Right lung (tissue), 10 donors: Measurements from ENCODE around the gene NFYB. TPM values are rescaled to one million over a fixed set of nuclear protein-coding genes. Genes with fewer than 3 reads are reported as not detected.
A peak's percentile ranks its signal among the peaks of the same experiment; 100 is the strongest.
"Not testable (repeated sequence)": the region's sequence is repeated elsewhere in the genome, so short reads cannot be mapped to it uniquely, and the experiment has no call there.

ENCODE experiments used
- DNase-seq, 2 donors: peaks; one replicate each; pipeline ENCODE4 v3.0.0-alpha.2; 2013
- long read RNA-seq, 8 donors: transcript quantifications; one replicate each; lab custom pipeline, GENCODE V29; 2026
- polyA plus RNA-seq, 5 donors: library from polyadenylated mRNA; unstranded; fragments of 120-200 nt; gene quantifications; one replicate each; pipeline versions ENCODE4 v1.2.1 to v1.2.3, GENCODE V29; 2013; ENCODE audit warnings: inconsistent platforms in 1 of 5, low replicate concordance in 1 of 5; ENCODE audit not compliant: insufficient read length in 5 of 5, insufficient read depth in 1 of 5

NFYB gene
- 100 to 1,000 TPM in 2 of 5 donors, 10 to 100 TPM in 3; 60.8 to 111 (median 90.8) TPM for polyA plus RNA-seq
- long read RNA-seq, donor 1, transcript NFYB-205 (8 exons, 1,727 nt) = minor isoform, 8 of 17 reads
- long read RNA-seq, donor 1, transcript NFYB-201 (8 exons, 3,512 nt) = major isoform, 9 of 17 reads
- long read RNA-seq, donor 1, partial matches to known transcripts = 0 of 17 reads
- long read RNA-seq, donor 1, other reads (novel, unspliced or antisense) = 0 of 17 reads
- long read RNA-seq, donor 2, transcript NFYB-201 (8 exons, 3,512 nt) = major isoform, 6 of 7 reads
- long read RNA-seq, donor 2, partial matches to known transcripts = 0 of 7 reads
- long read RNA-seq, donor 2, other reads (novel, unspliced or antisense) = 0 of 7 reads
- long read RNA-seq, donor 3, transcript NFYB-205 (8 exons, 1,727 nt) = major isoform, 8 of 12 reads
- long read RNA-seq, donor 3, partial matches to known transcripts = 0 of 12 reads
- long read RNA-seq, donor 3, other reads (novel, unspliced or antisense) = 0 of 12 reads
- long read RNA-seq, donor 4, transcript NFYB-201 (8 exons, 3,512 nt) = major isoform, 8 of 12 reads
- long read RNA-seq, donor 4, partial matches to known transcripts = 0 of 12 reads
- long read RNA-seq, donor 4, other reads (novel, unspliced or antisense) = 0 of 12 reads
- long read RNA-seq, donor 5, transcript NFYB-201 (8 exons, 3,512 nt) = major isoform, 12 of 20 reads
- long read RNA-seq, donor 5, transcript NFYB-205 (8 exons, 1,727 nt) = minor isoform, 8 of 20 reads
- long read RNA-seq, donor 5, partial matches to known transcripts = 0 of 20 reads
- long read RNA-seq, donor 5, other reads (novel, unspliced or antisense) = 0 of 20 reads
- long read RNA-seq, donor 6, transcript NFYB-201 (8 exons, 3,512 nt) = major isoform, 7 of 13 reads
- long read RNA-seq, donor 6, transcript NFYB-205 (8 exons, 1,727 nt) = minor isoform, 6 of 13 reads
- long read RNA-seq, donor 6, partial matches to known transcripts = 0 of 13 reads
- long read RNA-seq, donor 6, other reads (novel, unspliced or antisense) = 0 of 13 reads
- long read RNA-seq, donor 7, transcript NFYB-201 (8 exons, 3,512 nt) = major isoform, 5 of 9 reads
- long read RNA-seq, donor 7, partial matches to known transcripts = 0 of 9 reads
- long read RNA-seq, donor 7, other reads (novel, unspliced or antisense) = 0 of 9 reads
- long read RNA-seq, donor 8, partial matches to known transcripts = 0 of 6 reads
- long read RNA-seq, donor 8, other reads (novel, unspliced or antisense) = 0 of 6 reads

DNA sequence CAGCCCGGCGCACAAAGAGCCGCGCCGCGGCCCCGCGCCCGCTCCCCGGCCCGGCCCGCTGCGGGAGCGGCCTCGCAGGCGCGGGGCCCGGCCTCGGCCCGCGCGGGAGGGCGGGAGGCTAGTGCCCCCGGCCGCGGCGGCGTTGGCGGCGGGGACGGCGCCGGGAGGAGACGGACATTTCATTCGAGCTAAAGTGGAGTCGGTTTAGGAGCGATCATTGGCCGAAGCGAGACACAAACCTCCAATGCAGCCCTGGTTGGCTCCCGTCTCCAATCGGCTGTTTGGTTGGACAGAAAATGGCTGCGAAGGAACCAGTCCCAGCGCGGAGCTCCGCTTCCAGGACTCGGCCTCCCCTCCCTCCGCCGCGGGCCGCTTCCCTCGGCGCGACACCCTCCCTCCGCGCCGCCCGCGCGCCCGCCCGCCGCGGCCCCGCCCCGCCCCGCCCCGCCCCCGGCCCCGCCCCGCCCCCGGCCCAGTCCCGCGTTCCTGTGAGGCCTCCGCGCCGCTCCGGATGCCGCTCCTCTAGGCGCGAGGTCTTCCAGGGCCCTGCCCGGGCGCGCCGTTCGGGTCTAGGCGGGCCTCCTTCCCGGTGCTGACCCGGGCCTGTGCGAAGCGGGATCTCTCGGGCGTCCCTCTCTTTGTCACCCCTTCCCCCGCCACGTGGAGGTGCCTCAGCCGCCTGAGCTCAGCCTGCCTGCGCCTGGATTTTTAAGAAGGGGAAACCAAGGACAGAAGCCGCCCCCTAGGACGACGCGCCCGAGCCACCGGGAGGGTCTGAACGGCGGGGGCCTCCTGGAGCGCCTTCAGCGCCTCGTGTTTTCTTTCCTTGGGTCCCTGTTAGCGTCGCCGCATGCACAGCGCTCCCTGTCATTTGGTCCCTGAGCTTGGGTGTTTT lies at the start of gene NFYB:
Gene NFYB (minus strand): TSS at position 309 of the 895 bp plus-strand sequence. CDS start 2,757 bp downstream, outside the sequence.
- DNase-seq = peak; percentile 96

DNA sequence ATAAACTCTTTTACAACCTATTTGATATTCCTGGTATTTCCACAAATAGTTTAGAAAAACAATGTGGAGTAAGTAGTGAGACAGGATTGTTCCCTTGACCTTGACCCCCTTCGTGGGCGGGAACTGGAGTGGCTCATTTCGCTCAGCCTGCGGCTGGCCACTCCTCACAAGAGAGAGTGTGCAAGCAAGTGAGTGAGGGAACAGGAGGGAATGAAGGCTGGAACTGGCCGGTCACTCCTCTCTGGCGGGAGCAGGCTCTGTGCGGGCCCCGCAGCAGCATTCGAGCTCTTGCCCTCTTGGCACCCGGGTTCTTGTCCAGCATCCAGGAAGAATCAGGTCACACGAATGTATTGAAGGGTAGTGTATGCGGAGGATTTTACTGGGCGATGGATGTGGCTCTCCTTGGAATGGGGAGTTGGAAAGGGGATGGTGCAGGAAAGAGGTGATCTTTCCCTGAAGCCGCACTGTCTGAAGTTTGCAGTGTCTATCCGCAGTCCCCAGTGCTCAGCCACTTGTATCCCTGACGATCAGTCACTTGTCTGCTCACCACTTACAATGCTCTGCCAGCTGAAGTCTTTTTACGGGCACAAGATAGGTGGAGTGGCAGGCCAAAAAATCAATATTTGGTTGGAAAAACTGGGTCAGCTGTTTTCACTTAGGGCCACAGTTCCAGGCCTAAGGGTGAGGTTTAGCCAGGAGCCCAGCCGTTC lies 49.6 kb upstream of the NFYB start:
- DNase-seq = no peak

DNA sequence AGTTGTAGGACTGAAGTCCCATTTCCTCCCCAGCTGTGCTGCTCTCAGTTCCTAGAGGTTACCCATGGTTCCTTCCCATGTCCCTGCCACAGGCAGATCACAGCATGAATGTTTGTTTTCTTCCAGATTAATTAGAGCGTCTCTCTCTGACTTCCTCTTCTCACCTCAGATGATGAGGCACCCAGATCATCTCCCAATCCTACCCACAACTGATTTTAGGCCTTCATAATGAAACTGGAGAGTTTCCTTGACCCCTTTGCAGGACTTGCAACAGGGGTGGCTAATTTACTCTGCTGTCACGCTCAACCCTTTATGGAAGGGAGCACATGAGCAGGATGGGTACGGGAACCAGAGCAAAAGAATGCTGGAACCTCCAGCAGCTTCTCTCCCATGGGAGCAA lies 45.4 kb upstream of the NFYB start:
- no peak for DNase-seq

DNA sequence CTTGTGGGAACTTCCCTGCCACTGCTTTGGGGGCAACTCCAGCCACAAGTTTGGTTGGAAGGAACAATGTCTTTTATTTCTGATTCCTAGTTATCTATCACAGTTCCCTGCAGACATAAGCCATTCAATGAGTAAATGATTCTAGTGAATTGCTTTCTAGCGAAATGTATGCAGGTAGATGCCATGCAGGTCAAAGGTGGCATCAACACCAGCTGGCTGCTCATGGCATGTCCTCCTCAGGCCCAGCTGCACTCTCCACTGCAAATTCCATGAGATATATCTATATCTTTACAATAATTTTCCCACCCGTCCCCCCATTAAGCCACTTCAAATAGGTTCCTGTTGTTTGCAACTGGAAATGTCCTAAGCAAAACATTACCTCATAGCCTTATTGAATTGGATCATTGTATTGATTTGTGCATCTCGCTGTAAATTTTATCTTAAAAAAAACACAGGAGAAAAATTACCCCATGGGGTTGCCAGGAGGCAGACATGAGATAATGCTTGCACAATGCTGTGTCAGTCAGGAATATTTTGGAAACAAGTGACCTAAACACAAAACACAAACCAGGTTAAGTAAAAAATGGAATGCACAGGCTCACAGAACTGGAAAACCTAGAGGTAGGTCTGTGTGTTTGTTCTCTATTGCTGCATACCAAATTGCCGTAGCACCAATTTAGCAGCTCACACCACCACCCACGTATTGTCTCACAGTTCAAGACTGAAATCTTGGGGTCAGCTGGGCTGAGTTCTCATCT lies 44.8 kb upstream of the NFYB start:
- DNase-seq = no peak

DNA sequence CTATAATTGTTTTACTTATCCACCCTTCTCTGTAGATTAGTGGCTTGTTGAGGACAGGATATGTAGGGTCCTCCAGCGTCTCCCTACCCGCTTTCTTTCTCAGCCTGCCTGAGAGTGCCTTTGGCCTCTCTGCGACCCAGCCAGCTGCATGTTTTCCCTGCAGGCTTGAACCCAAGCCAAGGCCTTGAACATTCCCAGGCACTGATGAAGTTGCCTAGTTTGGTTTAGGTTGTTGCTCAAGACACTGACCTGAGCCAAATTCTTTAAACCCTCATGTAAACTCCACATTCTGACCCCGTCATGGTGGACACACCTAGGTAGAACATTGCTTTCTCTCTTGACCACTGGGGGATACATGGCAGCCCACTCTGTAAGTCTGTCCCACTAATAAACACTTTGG lies 44.1 kb upstream of the NFYB start:
- DNase-seq = peak in 1 of 2 donors; percentile 31

DNA sequence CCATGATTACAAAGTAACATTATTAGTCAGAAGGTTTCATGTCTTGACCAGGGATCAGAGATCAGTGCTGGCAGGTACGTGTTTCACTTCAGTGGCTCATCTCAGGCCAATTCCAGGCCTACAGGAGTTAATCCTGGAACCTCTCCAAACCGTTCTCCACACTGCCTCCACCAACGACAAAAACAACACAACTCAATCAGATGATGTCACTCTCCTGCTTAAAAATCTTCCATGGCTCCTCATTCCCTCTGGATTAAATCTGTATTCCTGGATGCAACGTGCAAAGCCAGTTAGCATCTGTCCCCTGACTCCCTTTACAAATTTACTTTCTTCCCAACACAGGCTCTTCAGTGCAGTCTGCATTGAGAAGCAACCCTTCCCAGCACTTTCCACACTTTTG lies 43.3 kb upstream of the NFYB start:
- DNase-seq = no peak

DNA sequence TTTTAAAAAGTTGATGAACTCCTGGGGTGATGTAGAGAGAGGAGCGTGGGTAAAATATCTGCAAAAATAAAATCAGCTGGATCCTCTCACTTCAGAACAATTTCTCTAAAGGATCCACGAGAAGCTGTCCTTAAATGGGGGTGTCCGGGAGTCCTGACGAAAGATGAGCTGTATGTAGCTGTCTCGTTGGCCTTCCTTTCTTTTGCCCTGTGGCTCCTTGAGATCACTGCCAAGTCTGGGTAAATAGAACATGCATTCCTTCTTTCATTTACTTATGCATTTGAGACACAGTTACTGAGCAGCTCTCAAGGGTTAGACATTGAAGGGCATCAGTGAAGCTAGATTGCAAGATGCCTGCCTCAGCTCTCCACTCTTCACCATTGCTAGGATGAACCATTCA lies 42.4 kb upstream of the NFYB start:
- DNase-seq = no peak

DNA sequence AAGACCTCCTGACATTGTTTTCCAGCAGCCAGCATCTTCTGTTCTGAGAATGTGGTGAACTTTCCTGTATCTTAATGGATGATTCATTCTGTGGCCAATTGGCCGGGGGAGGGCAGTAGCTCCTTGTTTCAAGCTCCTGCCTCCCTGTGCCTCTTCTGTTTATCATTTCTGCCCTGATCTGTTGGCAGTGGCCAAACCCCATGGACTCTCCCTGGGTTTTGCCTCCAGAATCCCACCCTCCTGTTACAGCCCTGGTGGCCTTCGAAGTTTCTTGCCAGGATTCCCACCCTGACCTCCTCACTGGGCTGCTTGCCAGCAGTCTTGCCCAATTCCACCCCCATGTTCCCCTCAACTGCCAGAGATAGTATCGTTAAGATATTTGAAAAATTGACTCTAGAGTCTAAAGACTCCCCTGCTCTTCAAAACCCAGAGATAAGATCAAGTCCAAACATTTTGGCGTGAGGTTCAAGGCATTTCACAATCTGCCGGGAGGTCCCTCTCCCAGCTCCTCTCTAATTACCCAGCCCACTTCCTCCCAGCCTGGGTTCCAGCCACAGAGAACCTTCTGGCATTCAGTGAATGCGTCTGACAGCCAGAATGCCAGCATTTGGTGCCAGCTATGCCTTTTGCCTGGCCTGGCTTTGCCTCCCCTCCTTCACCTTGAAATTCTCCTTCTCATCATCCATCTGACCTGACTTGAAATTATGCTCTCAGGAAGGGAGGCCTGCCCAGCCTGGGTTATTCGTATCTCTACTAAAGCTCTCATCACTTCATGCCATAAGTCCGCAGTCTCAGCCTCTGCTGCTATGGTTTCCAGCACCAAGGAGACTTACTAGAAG lies 39.9 kb upstream of the NFYB start:
- peak; percentile 71 to 76 for DNase-seq

DNA sequence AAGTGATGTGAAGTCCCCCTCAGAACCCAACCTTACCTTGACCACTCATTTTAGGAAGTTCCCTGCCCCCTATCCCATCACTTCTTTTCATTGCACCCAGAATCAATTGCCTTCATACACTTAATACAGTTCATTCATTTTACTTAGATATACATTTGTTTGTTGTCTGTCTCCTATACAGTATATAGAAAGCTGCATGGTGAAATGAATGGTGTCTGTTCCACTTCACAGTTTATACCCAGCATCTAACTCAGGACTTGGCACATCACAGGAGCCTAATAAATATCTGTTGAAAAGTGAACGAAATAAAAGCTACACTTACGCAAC lies 39.3 kb upstream of the NFYB start:
- no peak for DNase-seq

DNA sequence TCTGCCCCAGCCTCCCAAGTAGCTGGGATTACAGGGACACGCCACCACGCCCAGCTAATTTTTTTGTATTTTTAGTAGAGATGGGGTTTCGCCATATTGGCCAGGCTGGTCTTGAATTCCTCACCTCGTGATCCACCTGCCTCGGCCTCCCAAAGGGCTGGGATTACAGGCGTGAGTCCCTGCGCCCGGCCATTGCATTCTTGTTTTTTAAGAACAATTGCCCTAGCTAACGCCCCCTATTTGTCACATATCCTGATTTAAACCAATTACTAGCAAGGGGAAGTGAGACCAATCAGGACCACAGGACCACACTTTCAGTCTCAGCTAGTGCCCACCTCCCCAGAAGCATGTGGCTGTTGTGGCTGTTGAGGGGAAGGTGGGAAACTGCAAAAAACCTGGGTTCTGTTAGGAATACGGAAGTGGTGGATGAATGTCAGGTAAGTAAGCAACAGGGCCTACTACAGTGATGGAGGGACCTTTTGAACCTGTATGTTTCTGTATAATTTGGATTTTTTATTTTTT lies 37.8 kb upstream of the NFYB start:
- DNase-seq = no peak

DNA sequence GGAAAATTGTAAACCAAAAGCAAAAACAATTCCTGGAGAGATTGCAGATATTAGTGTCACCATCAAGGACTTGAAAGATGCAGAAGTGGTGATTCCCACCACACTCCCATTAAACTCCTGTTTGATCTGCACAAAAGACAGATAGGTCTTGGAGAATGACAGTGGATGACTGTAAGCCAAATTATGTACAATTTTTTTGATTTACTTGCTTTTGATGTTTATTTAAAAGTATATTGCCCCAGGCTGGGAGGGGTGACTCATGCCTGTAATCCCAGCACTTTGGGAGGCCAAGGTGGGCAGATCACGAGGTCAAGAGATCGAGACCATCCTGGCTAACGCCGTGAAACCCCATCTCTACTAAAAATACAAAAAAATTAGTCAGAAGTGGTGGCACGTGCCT lies 35.8 kb upstream of the NFYB start:
- not testable (repeated sequence) for DNase-seq

DNA sequence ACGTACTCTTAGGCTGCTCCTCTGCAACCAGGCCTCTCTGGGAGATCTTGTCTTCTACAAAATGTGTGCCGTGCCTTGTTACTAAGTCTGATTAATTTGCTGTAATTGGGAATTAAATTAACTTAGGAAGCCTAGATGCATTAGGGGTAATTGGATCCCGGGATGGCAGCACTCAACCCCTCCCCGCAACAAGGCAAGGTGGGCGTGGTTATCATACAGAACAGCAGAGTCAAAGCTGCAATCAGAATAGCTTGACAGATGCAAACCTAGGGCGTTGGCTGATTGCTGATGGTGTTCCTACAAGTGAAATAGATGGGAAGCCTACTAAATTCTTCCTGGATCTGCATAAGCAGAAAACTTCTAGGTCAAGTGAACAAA lies 34.5 kb upstream of the NFYB start:
- no peak for DNase-seq

DNA sequence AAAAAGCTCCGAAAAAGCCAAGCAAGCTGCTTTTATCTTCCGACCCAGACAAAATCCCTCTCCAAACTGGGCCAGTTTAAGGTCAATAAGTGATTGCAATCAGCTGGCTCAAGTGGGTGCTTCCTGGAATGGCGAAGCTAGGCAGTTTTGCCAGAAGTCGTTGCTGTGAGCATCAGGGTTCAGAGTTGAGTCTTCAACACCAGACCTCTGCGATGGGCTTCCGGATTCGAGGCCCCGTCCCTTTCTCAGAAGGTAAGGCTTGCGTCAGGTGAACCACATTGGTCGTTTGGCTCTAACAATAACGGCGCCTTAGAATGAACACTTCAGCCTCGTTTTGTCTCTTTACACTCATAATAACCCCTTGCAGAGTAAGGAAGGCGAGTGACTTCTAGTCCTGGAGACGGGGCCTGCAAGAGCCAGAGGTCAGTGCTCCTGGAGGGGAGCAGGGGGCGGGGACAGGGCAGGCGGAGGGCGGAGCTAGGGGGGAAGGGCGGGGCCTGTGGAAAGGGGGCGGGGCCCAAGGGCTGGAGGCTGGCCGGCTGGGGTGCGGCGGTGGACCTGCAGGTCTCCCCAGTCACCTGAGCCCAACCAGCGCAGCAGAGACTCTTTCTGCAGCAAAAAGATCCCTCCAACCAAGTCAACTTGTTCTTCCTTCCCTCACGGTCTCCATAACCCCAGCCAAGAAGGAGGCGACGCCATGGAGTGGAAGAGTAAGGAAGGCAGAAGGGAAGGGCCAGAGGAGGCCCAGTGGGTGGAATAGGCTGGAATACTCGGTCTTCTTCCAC lies 34.0 kb upstream of the NFYB start:
- DNase-seq = no peak

DNA sequence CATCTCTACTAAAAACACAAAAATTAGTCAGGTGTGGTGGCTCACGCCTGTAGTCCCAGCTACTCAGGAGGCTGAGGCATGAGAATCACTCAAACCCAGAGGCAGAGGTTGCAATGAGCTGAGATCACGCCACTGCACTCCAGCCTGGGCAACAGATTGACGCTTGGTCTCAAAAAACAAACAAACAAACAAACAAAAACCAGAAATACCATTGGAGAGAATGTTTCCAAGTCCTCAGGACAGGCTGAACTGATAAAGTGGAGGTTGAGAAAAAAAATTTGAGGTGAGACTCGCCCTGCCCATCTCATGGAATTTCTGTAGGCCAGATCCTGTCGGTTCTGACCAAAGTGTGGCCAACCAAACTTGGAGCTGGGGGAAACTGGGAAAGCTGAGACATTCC lies 30.6 kb upstream of the NFYB start:
- DNase-seq = no peak

DNA sequence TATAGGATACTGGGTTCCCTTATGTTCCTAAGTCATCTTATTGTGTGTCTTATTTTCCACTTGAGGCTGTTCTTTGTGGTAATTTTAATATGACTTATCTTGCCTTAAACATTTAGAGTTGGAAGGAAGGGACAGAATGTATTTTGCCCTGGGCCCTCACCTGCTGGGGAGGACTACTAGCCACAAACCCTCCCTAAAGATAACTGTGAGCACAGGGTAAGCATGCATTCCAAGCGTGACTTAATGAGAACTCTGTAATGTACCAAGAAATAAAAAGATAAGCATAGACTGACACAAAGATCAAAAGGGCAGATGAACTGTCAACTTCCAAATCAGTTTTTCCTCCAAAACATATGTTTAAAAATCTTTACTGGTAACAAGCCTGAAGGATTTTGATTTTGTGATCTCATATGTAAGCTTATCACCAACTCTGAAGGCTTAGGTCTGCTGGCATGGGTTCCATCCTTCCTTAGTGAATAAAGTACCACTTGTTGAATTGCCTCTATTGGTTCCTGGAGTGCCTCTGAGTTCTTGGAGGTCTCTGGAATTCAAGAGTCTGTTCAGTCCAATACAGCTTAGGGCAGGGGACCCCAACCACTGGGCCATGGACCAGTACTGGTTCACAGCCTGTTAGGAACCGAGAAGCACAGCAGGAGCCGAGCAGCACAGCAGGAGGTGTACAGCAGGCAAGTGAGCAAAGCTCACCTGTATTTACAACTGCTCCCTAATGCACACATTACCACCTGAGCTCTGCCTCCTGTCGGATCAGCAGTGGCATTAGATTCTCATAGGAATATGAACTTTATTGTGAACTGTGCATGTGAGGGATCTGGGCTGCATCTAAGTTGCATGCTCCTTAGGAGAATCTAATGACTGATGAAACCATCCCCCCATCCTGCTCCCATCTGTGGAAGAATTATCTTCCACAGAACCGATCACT lies 29.8 kb upstream of the NFYB start:
- no peak for DNase-seq

DNA sequence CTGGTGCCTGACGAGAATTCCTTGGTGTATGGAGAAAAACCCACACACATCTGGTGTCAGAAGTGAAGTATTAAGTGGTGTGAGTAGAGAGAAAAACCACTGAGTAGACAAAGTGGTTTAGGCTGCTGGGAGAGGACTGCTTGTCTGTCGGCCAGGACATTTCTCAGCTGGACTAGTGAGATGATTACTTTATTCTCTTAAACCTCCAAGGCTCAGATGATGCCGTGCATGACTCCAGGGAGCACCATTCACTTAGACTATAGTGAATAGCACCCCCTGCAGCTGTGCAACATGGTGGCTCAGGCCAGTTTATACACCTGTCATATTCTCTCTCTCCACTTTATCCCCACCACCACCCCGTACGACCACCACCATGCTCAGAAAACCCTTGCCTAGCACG lies 28.5 kb upstream of the NFYB start:
- DNase-seq = no peak
